ENCODE data around the gene ZBTB32.

Gene ZBTB32

DNA sequence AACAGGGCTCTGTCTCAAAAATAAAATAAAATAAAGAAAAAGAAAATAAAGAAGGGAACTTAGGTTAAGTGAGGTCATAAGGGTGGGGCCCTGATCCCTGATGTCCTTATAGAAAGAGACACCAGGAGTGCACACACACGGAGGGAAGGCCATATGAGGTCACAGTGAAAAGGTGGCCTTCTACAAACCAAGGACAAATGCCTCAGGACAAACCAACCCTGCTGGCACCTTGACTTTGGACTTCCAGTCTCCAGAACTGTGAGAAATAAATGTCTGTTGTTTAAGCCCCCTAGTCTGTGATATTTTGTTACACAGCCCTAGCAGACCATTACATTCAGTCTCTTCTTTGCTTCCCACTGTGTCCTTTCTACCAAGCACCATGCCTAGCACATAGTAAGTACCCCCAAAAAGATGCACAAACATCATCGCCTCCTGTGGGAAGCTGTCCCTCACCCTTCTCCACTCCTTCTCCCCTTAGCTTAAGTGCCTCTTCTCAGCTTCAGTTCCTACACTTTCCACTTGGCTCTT is 8.4 kb upstream of the ZBTB32 start:
- no peak for DNase-seq

DNA sequence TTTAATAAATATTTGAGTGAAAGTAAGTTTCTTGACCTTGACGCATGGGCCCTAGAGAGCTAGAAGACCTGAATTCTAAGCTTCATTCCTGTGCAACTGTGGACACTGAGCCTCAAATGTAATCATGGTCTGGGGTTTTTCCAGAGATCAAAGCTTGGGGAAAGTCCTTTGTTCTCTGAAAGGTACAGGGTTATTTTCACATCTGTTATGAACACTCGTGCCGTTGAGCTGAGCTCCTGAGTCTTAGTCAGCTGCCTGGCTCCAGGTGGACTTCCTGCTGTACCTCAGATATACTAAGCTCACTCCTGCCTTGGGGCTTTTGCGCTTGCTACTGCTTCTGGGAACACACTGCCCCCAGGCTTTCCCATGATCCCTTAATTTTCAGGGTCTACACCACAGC is 7.5 kb upstream of the ZBTB32 start:
- DNase-seq = no peak

DNA sequence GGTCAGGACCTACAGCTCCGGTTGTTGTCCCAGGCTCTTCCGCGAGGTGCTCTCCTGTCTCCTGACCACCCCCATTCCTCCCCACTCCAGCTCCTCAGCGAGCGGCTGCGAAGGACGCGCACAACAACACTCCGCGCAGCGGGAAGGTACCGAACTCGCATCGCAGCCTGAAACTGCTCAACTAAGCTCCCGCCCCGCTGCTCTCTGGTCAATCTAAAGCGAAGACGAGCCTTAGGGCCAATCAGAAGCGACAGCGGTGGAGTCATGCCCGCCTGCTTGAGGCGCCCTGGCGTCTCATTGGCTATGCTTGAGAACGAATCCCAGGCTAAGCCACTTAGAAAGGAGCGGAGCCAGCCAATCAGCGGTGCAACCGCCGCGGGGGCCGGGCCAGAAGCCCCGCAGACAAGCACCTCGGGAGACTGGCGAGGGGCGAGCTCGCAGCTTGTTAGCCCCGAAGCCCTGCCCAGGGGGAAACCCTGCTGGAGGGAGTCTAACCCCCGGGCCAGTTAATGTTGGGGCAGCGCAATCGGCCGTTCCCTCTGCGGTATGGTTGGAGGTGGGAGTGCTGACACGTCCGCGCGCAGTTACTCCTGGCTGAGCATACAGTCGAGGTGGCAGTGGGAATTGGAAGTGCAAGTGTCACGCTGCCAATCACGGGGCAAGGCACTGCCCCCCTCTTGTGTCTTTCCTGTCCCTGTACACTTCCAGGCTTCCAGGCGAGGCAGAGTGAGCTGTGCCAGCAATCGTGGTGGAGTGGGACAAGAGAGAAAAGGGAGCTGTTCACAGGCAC is 1.9 kb upstream of the ZBTB32 start:
- peak; percentile 96 for DNase-seq

DNA sequence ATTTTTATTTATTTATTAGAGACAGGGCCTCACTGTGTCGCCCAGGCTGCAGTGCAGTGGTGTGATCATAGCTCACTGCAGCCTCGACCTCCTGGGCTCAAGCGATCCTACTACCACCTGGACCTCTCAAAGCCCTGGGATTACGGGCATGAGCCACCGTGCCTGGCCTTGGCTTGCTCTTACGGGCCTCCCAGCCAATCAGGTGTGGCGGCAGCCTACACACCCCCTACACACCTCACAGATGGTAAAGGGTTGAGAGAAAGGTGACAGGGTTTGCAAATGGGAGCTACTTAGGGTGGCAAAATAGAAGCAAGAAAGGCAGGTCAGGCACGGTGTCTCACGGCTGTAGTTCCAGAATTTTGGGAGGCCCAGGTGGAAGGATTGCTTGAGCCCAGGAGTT is 1.0 kb upstream of the ZBTB32 start:
- peak; percentile 26 for DNase-seq

DNA sequence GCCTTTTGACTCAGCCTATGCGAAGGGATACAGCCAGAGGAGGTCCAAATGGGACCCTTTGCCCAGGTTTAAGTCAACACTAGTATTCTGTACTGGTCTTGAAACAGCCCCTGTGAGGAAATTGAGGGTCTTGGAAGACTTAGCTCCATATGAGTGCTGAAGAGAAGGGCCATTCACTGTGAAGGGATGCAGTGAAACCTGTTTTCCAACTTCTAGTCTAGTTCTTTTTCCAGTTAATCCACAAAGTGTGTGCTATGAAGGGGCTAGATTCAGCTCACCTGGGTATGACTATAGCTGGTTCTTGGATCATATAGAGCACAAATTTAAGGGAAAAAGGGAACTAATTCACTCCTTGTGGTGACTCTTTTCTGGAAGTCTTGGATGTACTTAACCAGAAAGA is 4.0 kb downstream of the ZBTB32 start:
- no peak for DNase-seq

DNA sequence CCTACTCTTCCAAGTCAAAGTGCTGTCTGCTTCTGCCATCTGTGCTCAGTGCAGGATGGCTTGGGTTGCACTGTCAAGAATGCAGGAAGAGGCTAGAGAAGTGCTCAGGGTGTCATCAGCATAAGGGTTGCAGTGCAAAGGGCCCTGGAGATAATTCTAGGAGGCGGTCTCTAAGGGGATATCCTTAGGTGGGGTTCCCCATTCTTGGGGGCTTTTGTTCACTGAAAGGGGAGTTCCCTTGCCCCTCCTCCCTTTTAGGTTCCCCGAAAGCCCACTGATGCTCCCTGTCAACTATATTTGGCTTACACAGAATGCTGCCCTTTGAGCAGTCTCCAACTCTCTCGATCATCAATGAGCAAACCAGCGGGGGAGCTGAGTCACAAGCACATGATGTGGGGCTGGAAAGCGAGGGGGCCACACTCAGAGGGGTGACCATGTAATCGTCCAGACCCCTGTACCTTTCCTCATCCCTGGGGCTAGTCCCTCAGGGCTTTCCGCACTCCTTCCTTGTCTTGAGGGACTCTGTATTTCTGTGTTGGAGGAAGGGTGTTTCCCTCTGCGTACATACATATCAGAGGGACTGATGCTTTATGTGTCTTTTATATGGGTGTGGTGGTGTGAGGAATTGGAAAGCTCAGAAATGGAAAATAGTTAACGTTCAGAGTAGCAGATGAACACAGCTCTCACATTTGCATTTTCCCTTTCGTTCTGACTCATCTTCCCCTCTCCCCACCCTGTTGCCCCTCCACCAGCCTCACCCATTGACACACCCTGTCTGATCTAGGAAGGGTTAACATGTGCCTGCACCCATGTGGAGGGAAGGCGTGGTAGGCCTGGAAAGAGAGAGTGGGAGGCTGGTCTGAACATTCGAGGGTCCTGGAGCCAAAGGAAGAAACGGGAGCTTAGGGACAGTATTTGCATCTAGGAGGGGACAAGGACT is 6.7 kb downstream of the ZBTB32 start:
- no peak for DNase-seq

DNA sequence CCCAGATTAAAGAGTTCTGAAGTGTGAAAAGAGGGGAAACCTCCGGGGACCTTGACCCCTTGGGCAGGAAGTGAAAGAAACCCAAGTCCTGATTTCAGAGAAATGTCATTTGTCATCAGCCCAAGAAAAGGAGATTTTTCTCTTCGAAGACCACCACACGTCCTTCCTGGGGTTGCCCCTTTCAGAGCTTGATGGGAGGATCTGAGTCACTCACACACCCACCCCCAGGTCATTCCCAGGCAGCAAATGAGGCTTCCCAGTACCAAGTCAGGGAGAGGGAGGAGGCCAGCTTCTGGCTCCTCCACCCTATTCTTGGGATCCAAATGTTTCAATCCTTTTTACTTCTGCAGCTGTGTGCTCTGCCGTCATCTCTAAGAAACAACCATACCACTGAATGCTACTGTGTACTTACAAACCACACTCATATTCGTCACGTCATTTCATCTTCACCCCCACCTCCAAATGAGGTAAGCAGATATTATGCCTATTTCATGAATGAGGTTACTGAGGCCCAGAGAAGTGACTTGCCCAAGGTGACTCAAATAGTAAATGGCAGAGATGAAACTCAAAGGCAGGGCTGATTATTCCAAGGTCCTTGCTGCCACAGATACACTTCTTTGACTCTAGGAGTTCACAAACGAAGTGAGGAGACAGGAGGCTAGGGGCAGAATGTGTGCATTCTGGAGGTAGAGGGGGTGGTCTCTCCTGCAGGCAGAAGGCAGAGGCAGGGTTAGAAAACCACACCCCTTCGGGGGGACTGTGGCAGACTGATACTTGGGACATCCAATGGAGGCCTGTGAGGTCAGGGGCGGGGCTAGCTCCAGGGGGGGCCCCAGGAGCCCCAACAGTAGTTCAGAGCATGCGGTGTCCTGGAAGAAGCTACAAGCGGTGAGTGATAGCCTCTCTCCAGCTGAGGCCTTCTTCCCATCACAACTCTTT is 8.5 kb downstream of the ZBTB32 start:
- DNase-seq = no peak

DNA sequence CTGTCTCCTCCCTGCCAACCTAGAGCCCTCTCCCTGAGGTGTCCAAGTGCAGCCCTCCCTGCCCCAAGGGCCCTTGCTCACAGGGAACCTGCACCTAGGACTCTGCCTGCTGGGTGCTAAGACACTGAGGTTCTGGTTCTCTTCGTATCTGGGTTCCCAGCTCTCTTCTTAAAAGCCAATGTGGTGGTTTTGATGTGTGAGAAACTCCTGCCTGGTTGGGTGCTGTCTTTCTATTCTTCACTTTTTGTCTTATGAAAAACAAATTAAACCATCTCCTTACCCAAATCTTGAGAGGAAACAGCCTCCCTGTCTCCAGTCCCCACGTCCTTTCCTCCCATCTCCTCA is 9.1 kb downstream of the ZBTB32 start:
- DNase-seq = no peak

DNA sequence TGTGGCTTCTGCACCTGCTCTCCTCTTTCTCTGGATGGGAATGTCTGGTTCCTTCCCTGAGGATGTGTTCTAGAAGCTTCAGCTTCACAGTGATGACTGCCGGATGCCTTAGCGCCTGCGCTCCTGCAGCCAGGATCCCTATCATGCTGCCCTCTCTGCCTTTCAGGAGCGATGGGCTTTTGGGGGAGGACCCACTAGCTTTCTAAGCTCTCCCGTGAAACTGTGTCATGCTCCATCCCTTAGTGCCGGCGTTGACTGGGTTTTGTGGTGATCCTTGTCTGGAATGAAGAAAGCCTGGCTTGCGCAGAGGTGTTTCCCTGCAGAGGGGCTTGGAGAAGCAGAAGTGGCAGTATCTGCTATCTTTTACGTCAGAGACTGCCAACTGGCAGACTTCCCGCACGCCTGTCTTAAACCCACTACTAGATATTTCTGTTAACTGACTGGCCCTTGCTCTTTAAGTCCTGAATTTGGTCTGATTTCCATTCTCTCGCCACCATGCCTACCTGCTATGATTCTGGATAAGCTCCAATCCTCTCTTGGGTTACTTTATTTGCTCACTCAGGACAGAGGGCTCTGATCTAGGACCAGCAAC is 9.6 kb downstream of the ZBTB32 start:
- DNase-seq = no peak

DNA sequence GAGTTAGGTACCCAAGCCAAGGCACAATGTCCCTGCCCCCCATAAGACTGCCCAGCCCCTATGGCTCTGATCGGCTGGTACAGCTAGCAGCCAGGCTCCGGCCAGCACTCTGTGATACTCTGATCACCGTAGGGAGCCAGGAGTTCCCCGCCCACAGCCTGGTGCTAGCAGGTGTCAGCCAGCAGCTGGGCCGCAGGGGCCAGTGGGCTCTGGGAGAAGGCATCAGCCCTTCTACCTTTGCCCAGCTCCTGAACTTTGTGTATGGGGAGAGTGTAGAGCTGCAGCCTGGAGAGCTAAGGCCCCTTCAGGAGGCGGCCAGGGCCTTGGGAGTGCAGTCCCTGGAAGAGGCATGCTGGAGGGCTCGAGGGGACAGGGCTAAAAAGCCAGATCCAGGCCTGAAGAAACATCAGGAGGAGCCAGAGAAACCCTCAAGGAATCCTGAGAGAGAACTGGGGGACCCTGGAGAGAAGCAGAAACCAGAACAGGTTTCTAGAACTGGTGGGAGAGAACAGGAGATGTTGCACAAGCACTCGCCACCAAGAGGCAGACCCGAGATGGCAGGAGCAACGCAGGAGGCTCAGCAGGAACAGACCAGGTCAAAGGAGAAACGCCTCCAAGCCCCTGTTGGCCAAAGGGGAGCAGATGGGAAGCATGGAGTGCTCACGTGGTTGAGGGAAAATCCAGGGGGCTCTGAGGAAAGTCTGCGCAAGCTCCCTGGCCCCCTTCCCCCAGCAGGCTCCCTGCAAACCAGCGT is 10.4 kb downstream of the ZBTB32 start:
- DNase-seq = no peak

DNA sequence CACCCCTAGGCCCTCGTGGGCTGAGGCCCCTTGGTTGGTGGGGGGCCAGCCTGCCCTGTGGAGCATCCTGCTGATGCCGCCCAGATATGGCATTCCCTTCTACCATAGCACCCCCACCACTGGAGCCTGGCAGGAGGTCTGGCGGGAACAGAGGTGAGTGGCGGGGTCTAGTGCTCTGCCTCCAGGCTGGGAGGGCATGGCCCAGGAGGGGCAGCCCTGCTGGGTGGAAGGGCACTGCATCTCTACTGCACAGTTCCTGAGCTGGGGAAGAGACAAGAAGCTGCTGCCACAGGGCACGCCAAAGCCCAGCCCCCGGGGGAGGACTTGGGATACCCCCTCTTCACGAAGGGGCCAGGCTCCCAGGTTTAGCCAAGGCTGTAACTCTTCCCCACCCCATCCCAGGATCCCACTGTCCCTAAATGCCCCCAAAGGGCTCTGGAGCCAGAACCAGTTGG is 11.0 kb downstream of the ZBTB32 start:
- DNase-seq = no peak

DNA sequence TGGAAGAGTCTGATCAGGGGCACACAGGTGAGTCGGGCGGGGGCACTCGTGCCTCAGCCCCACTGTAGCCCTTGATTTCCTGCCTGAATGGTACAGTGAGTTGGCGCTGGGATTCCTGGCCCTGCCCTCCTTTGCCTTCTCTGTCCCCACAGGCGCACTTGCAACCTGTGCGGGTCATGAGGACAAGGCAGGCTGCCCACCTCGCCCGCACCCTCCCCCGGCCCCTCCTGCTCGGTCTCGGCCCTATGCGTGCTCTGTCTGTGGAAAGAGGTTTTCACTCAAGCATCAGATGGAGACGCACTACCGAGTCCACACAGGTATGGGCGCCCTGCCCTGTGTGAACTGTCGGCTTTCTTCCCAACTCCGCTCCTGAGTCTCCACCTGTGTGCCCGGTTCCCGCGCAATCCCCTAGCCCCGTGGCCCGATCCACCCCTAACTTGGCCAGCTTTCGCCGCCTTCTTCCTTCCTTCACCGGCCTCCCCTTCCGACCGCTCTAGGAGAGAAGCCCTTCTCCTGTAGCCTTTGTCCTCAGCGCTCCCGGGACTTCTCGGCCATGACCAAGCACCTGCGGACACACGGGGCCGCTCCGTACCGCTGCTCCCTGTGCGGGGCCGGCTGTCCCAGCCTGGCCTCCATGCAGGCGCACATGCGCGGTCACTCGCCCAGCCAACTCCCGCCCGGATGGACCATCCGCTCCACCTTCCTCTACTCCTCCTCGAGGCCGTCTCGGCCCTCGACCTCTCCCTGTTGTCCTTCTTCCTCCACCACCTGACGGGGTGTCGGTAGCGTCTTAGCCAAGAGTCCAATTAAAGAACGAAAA is 11.8 kb downstream of the ZBTB32 start:
- DNase-seq = peak; percentile 32

DNA sequence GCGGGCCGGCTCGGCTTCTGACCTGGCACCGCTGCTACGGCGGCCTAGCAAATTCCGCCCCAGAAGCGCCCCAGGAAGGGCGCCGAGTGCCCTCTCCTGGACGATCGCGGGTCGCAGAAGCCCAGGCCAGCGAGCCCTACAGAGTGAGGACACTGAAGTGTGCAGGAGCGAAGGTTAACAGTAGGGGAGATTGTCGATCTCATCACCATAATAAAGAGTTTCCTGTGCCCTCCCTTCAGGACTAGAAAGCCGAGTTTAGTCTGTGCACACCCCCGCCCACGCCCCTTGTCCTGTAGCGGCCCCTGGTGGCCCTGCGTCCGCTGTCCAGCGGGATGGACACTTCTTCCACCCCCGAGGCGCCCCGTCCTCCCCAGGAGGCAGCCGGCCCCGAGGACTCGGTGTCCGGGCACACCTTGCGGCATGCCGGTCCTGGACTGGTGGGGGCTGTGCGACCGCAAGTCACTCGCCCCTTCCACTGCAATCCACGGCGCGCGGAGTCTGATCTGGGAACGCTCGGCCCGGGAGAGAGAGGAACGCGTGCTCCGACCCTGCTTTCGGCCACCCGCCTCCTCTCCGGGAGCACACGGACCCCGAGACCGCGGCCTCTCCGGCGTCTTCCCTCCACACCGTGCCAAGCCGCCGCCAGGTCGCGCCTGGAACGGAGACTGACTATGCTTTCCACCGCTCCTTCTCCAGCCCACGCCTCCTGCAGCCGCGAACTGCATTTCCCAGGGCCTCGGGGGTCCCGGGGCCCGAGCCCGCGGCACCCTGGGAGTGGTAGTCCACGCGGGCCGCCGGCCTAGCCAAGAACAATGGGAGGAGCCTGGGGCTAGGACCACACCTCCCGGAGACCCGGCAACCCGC is 12.7 kb downstream of the ZBTB32 start:
- DNase-seq = peak; percentile 70

DNA sequence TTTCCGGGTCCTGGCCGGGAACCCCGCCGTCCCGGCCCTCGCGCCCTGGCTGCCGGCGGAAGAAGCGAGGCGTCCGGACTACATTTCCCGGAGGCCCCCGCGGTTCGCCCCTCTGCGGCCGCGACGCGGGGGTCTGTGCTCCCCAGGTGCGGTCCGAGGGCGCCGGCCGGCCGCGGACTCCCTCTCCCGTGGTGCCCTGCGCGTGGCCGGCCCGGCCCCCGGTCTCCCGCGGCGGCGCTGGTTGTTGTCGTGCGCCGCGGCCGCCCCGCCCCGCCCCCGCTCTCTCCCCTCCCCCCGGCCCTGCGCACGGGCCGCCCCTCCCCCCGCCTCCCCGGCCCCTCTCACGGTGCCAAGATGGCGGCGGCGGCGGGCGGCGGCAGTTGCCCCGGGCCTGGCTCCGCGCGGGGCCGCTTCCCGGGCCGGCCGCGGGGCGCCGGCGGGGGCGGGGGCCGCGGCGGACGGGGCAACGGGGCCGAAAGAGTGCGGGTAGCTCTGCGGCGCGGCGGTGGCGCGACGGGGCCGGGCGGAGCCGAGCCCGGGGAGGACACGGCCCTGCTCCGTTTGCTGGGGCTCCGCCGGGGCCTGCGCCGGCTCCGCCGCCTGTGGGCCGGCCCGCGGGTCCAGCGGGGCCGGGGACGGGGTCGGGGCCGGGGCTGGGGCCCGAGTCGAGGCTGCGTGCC is 13.4 kb downstream of the ZBTB32 start, which contains the start of gene KMT2B:
KMT2B (plus strand) TSS at position 339 of the 680 bp plus-strand sequence; CDS start at position 355, 16 bp downstream.
- DNase-seq = peak; percentile 94

DNA sequence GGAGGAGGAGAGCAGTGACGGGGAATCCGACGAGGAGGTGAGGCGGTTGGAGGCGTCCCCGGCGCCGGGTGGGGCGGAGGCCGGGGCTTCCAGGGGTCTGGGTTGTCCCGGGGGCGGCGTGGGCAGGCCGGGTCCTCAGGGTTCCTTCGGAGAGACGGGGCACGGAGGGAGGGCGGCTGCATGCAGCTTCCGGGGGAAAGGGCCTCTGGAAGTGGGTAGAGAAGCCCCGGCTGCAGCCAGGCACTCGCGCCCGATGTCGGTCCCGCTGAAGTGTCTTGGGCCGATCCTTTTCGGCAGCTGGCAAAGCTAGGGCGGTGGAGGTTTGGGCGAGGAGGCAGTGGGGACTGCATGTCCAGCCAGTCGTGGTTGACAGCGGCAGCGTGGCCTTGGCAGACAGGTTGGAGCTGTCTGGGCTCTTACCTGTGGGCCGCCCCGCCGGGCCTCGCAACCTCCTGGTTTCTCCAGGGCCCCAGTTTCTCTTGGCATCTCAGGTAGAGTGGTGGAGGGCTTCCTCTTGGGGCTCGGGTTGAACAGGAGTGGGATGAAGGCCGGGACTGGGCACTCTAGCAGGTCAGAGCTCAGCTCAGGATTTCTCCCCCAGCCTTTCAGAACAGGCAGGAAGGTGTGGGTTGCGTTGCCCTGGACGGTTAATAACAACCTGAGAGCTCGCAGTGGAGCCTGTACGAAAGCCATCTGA is 14.1 kb downstream of the ZBTB32 start:
- DNase-seq = no peak

DNA sequence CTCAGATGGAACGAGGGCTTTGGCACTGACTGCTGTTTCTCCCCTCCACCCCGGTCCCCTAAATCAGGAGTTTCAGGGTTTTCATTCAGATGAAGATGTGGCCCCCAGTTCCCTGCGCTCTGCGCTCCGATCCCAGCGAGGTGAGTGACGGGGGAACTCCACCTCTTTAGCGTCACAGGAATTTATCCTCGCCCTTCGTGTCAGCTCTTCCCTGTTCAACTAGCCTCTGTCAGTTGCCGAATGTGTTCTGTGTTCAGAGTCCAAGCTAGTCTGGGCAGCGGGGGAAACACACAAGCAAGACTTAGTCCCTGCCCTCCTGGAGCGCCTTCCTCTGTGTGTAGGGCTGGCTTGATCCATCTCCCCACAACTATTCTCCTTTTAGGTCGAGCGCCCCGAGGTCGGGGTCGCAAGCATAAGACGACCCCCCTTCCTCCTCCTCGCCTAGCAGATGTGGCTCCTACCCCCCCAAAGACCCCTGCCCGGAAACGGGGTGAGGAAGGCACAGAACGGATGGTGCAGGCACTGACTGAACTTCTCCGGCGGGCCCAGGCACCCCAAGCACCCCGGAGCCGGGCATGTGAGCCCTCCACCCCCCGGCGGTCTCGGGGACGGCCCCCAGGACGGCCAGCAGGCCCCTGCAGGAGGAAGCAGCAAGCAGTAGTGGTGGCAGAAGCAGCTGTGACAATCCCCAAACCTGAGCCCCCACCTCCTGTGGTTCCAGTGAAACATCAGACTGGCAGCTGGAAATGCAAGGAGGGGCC is 15.2 kb downstream of the ZBTB32 start:
- no peak for DNase-seq

DNA sequence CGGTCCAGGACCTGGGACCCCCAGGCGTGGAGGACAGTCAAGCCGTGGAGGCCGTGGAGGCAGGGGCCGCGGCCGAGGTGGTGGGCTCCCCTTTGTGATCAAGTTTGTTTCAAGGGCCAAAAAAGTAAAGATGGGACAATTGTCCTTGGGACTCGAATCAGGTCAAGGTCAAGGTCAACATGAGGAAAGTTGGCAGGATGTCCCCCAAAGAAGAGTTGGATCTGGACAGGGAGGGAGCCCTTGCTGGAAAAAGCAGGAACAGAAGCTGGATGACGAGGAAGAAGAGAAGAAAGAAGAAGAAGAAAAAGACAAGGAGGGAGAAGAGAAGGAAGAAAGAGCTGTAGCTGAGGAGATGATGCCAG is 15.8 kb downstream of the ZBTB32 start:
- DNase-seq = no peak

Data from NCI-H510A (cell line).